Hepatocyte (in vitro differentiated cells): Measurements from ENCODE around the gene ARHGAP42. TPM values are rescaled to one million over a fixed set of nuclear protein-coding genes. Genes with fewer than 3 reads are reported as not detected.

ENCODE experiments used
- DNase-seq: peaks from one replicate; pipeline ENCODE4 v3.0.0-alpha.2; 2016; ENCODE audit warnings: low spot score
- H2AFZ ChIP-seq: fragments of 200-600 bp; sonication (generic); 2 replicates; pipeline ENCODE4 v1.6.0; 2016; ENCODE audit warnings: antibody characterized with exemption, mild to moderate bottlenecking
- H3K27ac ChIP-seq: fragments of 200-600 bp; sonication (generic); 2 replicates; pipeline ENCODE4 v1.5.1; 2016; ENCODE audit warnings: mild to moderate bottlenecking
- H3K27me3 ChIP-seq: fragments of 200-600 bp; sonication (generic); 2 replicates; pipeline ENCODE4 v1.6.1; 2016
- H3K36me3 ChIP-seq: fragments of 200-600 bp; sonication (generic); replicated peaks from 2 replicates; pipeline ENCODE4 v1.5.1; 2016; ENCODE audit warnings: low read depth; ENCODE audit not compliant: insufficient read depth
- H3K4me1 ChIP-seq: fragments of 200-600 bp; sonication (generic); 2 replicates; pipeline ENCODE4 v1.5.1; 2016; ENCODE audit warnings: mild to moderate bottlenecking, moderate library complexity; ENCODE audit not compliant: insufficient read depth
- H3K4me2 ChIP-seq: fragments of 200-600 bp; sonication (generic); 2 replicates; pipeline ENCODE4 v1.6.0; 2016
- H3K4me3 ChIP-seq: fragments of 200-600 bp; sonication (generic); 2 replicates; pipeline ENCODE4 v1.5.1; 2016; ENCODE audit warnings: mild to moderate bottlenecking
- H3K79me2 ChIP-seq: fragments of 200-600 bp; sonication (generic); 2 replicates; pipeline ENCODE4 v1.6.0; 2017; ENCODE audit warnings: mild to moderate bottlenecking
- H3K9me2 ChIP-seq: fragments of 200-600 bp; sonication (generic); replicated peaks from 2 replicates; pipeline ENCODE4 v1.6.0; 2017; ENCODE audit warnings: mild to moderate bottlenecking; ENCODE audit not compliant: insufficient read depth
- H3K9me3 ChIP-seq: fragments of 200-600 bp; sonication (generic); 2 replicates; pipeline ENCODE4 v1.5.1; 2016; ENCODE audit warnings: low read depth, mild to moderate bottlenecking
- H4K20me1 ChIP-seq: fragments of 200-600 bp; sonication (generic); 2 replicates; pipeline ENCODE4 v1.6.0; 2016; ENCODE audit warnings: mild to moderate bottlenecking; ENCODE audit not compliant: insufficient read depth, poor library complexity, severe bottlenecking
- EZH2 ChIP-seq: fragments of 200-600 bp; sonication (generic); IDR thresholded peaks from 2 replicates; pipeline ENCODE4 v1.6.1; 2016; ENCODE audit warnings: antibody characterized with exemption, mild to moderate bottlenecking, borderline replicate concordance
- EZH2phosphoT487 ChIP-seq: fragments of 200-600 bp; sonication (generic); IDR thresholded peaks from one replicate; pipeline ENCODE4 v1.6.1; 2018; ENCODE audit warnings: antibody characterized with exemption, mild to moderate bottlenecking, low read depth, moderate library complexity; ENCODE audit not compliant: unreplicated experiment, severe bottlenecking
- WGBS: methylation state at CpG from one replicate; pipeline ENCODE4 v1.1.6; 2016; ENCODE audit warnings: low lambda C conversion rate; ENCODE audit errors: missing lambda C conversion rate; 5-methylcytosine and 5-hydroxymethylcytosine counted together
- polyA plus RNA-seq: library from polyadenylated mRNA; unstranded; fragments of >200 nt; fragmentation: Nextera tagmentation; extraction: Ambion mirVana; gene quantifications from 2 replicates; pipeline ENCODE4 v1.2.1, GENCODE V29; 2016
- total RNA-seq: library from RNA; depleted of rRNA; stranded (reverse); fragments of >200 nt; gene quantifications from 2 replicates; pipeline ENCODE4 v1.2.3, GENCODE V29; 2014
- TF ChIP-seq, protein P1 (sequence below): fragments of 200-600 bp; sonication (generic); IDR thresholded peaks from 2 replicates; pipeline ENCODE4 v1.5.1; 2016; ENCODE audit warnings: antibody characterized with exemption, mild to moderate bottlenecking; ENCODE audit not compliant: poor library complexity

ARHGAP42 gene
- total RNA-seq (26.5 and 36.0 TPM in 2 replicates), polyA plus RNA-seq (8.7 and 11.5 TPM in 2 replicates)

- peak within 1 kb of the TSS; percentile 91 for H3K27ac ChIP-seq
- under 1% methylated on average over 37 of the region's 80 CpGs for WGBS
- peak within 1 kb of the TSS; percentile 85 for H3K4me3 ChIP-seq
- H3K79me2 ChIP-seq = peaks cover 42% of the 10 kb centered on the region
- no peaks in the 10 kb centered on the region for H3K9me2 ChIP-seq
- peak within 1 kb of the TSS; percentile 79 for H3K4me2 ChIP-seq
- H3K4me1 ChIP-seq = peaks cover 15% of the 10 kb centered on the region
- H4K20me1 ChIP-seq = no peaks in the 10 kb centered on the region
- peak; percentile 83 for DNase-seq
- TF ChIP-seq EZH2 = no peak
- TF ChIP-seq, protein P1, sequence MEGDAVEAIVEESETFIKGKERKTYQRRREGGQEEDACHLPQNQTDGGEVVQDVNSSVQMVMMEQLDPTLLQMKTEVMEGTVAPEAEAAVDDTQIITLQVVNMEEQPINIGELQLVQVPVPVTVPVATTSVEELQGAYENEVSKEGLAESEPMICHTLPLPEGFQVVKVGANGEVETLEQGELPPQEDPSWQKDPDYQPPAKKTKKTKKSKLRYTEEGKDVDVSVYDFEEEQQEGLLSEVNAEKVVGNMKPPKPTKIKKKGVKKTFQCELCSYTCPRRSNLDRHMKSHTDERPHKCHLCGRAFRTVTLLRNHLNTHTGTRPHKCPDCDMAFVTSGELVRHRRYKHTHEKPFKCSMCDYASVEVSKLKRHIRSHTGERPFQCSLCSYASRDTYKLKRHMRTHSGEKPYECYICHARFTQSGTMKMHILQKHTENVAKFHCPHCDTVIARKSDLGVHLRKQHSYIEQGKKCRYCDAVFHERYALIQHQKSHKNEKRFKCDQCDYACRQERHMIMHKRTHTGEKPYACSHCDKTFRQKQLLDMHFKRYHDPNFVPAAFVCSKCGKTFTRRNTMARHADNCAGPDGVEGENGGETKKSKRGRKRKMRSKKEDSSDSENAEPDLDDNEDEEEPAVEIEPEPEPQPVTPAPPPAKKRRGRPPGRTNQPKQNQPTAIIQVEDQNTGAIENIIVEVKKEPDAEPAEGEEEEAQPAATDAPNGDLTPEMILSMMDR = no peak
- TF ChIP-seq EZH2phosphoT487 = no peak
- H3K27me3 ChIP-seq = no peaks in the 10 kb centered on the region
- H2AFZ ChIP-seq = peak within 1 kb of the TSS; percentile 79
- no peaks in the 10 kb centered on the region for H3K36me3 ChIP-seq
- H3K9me3 ChIP-seq = no peaks in the 10 kb centered on the region
These were observed at the start of gene ARHGAP42 for GRCh38 chr11:100687054-100687629. Gene ARHGAP42, plus strand, starts transcription at chr11:100687288. Its CDS starts 391 bp downstream, at chr11:100687679.

DNA sequence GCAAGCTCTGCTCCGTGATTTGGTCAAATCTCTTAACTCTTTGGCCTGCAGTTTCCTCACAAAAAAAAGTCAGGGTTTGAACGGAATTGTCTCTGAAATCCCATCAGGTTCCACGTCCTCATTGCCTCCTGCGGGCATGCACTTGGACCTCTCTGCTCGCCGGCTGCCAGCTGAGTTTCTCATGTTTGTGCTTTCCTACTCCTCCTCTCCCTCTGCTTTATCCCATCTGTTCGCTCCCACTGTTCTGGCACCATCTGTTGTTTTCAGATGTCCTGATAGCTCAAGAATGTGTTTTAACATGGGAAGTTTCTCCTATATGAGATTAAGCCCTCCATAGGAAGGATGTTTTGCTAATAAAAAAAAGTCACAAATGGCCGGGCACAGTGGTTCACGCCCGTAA is 49.4 kb upstream of the ARHGAP42 start:
- no peak for DNase-seq
- no peaks in the 10 kb centered on the region for H3K27me3 ChIP-seq
- no peaks in the 10 kb centered on the region for H3K79me2 ChIP-seq

DNA sequence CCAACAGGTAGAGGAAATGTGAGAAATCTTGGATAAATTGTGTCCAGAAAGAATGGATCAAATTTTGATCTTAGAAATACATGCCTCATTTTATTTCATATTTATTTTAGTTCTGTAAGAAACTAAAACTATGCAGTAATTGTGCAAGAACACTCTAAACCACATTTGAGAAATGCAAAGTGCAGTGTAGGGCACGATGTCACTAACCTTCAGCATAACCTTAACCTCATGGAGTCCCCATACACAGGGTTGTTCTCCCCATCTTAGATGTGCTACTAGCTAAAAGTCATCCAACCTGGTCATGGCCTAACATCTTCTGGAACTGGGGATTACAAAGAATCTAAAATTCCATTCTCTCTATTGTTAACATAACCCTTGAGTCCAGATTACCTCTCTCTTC is 48.4 kb upstream of the ARHGAP42 start:
- H3K9me2 ChIP-seq = no peaks in the 10 kb centered on the region
- no peaks in the 10 kb centered on the region for H4K20me1 ChIP-seq
- peak overlapping the region; percentile 41 for H2AFZ ChIP-seq
- H3K4me1 ChIP-seq = peaks cover 7% of the 10 kb centered on the region
- peak overlapping the region; percentile 53 for H3K27ac ChIP-seq
- H3K27me3 ChIP-seq = no peaks in the 10 kb centered on the region
- peak overlapping the region; percentile 43 for H3K4me2 ChIP-seq
- H3K4me3 ChIP-seq = no peak overlapping the region
- H3K36me3 ChIP-seq = no peaks in the 10 kb centered on the region
- no peak for DNase-seq
- H3K79me2 ChIP-seq = no peaks in the 10 kb centered on the region
- TF ChIP-seq, protein P1 = no peak
- no peak for TF ChIP-seq EZH2phosphoT487
- TF ChIP-seq EZH2 = no peak
- no peaks in the 10 kb centered on the region for H3K9me3 ChIP-seq
- 86% methylated on average over 1 of the region's 1 CpG for WGBS

More for the DNA sequence above, 49.4 kb upstream of the ARHGAP42 start:
- Histone ChIP-seq H3K9me3 (no peaks in the 10 kb centered on the region), H3K4me3 (no peak overlapping the region), H3K36me3 (no peaks in the 10 kb centered on the region), H3K9me2 (no peaks in the 10 kb centered on the region), H3K27ac (no peak overlapping the region), H4K20me1 (no peaks in the 10 kb centered on the region), H2AFZ (no peak overlapping the region), H3K4me2 (no peak overlapping the region), H3K4me1 (peaks cover 14% of the 10 kb centered on the region)
- TF ChIP-seq EZH2 = no peak
- WGBS = 82% methylated on average over 10 of the region's 10 CpGs

- H3K79me2 ChIP-seq = no peaks in the 10 kb centered on the region
- peak overlapping the region; percentile 43 for H3K4me2 ChIP-seq
- H3K27ac ChIP-seq = peak overlapping the region; percentile 53
- H3K9me2 ChIP-seq = no peaks in the 10 kb centered on the region
- peak overlapping the region; percentile 41 for H2AFZ ChIP-seq
- no peaks in the 10 kb centered on the region for H3K9me3 ChIP-seq
- H3K36me3 ChIP-seq = no peaks in the 10 kb centered on the region
- H3K27me3 ChIP-seq = no peaks in the 10 kb centered on the region
- no peak overlapping the region for H3K4me3 ChIP-seq
- peak; percentile 44 for DNase-seq
- TF ChIP-seq, protein P1 = no peak
- TF ChIP-seq EZH2phosphoT487 (no peak), EZH2 (no peak)
- WGBS = 30% methylated on average over 9 of the region's 9 CpGs
- H4K20me1 ChIP-seq = no peaks in the 10 kb centered on the region
- H3K4me1 ChIP-seq = peaks cover 7% of the 10 kb centered on the region
These were observed 47.9 kb upstream of the ARHGAP42 start for GRCh38 chr11:100639140-100639539.
